IgD-negative memory B cell (primary cell): ENCODE results near the gene LMOD2. TPM values are rescaled to one million over a fixed set of nuclear protein-coding genes. Genes with fewer than 3 reads are reported as not detected.
"Not testable (repeated sequence)": the region's sequence is repeated elsewhere in the genome, so short reads cannot be mapped to it uniquely, and the experiment has no call there.

ENCODE experiments used
- H3K27ac Mint-ChIP-seq, 3 donors: one replicate each; pipeline ENCODE4 v1.8.0; 2020 to 2022; ENCODE audit warnings: mild to moderate bottlenecking in 3 of 3, mixed read lengths in 3 of 3, moderate library complexity in 1 of 3
- H3K27me3 Mint-ChIP-seq: one replicate; pipeline ENCODE4 v1.8.0; 2021; ENCODE audit warnings: mixed read lengths
- H3K36me3 Mint-ChIP-seq: one replicate; pipeline ENCODE4 v1.8.0; 2020; ENCODE audit warnings: mild to moderate bottlenecking, mixed read lengths
- H3K4me1 Mint-ChIP-seq, 3 donors: one replicate each; pipeline ENCODE4 v1.8.0; 2020 to 2022; ENCODE audit warnings: mixed read lengths in 3 of 3, mild to moderate bottlenecking in 1 of 3
- H3K4me3 Mint-ChIP-seq, 4 donors: one replicate each; pipeline ENCODE4 v1.8.0; 2020 to 2022; ENCODE audit warnings: mild to moderate bottlenecking in 4 of 4, mixed read lengths in 4 of 4, moderate library complexity in 3 of 4
- H3K9me3 Mint-ChIP-seq, 3 donors: one replicate each; pipeline ENCODE4 v1.8.0; 2020 to 2021; ENCODE audit warnings: mixed read lengths in 3 of 3, mild to moderate bottlenecking in 1 of 3
- polyA plus RNA-seq: library from polyadenylated mRNA; unstranded; fragments of 300-500 nt; fragmentation: Illumina TruSeq; gene quantifications from one replicate; pipeline ENCODE4 v1.2.3, GENCODE V29; 2021

LMOD2 gene
- polyA plus RNA-seq, 1 donor from 2014 or later = not detected

- peaks cover 11% of the 10 kb centered on the region for H3K27me3 Mint-ChIP-seq
- no peaks in the 10 kb centered on the region for H3K36me3 Mint-ChIP-seq
- peaks cover 0 to 2% (median 0%) of the 10 kb centered on the region in 3 donors for H3K9me3 Mint-ChIP-seq
- peaks cover 0 to 1% (median 0%) of the 10 kb centered on the region in 3 donors for H3K4me1 Mint-ChIP-seq
- H3K4me3 Mint-ChIP-seq = no peak overlapping the region
- H3K27ac Mint-ChIP-seq = no peak overlapping the region
These were observed 22.1 kb upstream of the LMOD2 start for GRCh38 chr7:123633553-123633952.

DNA sequence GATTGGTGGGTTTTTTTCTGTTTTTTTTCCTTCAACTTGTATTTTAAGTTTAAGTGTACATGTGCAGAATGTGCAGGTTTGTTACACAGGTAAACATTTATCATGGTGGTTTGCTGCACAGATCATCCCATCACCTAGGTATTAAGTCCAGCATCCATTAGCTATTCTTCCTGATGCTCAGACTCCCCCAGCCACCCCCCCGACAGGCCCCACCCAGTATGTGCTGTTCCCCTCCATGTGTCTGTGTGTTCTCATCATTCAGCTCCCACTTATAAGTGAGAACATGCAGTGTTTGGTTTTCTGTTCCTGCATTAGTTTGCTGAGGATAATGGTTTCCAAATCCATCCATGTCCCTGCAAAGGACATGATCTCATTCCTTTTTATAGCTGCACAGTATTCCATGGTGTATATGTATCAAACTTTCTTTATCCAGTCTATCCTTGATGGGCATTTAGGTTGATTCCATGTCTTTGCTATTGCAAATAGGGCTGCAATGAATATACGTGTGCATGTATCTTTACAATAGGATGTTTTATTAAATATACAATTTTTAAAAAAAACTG is 21.6 kb upstream of the LMOD2 start:
- not testable (repeated sequence) for H3K4me1 Mint-ChIP-seq, H3K9me3 Mint-ChIP-seq, H3K4me3 Mint-ChIP-seq, H3K36me3 Mint-ChIP-seq, H3K27ac Mint-ChIP-seq
- H3K27me3 Mint-ChIP-seq = peaks cover 13% of the 10 kb centered on the region

DNA sequence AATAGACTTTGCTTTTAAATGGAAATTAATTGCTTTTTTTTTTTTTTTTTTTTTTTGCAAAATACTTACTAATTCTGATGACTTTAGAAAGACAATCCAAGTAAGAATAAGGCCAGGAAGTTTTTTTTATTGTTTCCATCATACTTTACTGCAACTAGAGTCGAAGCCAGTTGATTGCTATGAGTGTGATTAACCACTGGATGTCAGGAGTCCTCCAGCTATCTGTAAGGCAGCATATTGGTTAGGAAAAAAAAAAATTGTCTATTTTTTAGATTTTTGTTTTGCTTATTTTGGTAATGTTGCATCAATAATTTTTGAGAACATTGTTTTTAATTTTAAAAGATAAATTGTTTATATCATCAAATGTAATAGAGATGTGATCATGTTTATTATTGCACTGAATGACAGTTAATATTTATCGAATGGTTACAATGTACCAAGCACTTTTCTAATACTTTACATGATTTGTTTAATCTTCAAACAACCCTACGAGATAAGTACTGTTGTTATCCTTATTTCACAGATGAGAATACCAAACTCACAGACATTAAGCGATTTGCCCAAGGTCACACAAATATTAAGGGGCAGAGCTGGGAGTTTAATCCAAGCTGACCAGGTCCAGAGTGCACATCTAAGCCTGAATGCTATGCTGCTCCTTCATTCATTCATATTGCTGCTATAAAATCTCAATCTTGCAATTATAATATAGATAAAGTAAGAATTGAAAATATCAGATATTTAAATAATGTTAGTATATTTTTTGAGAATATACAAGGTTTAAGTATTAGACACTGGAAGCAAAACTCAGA is 19.9 kb upstream of the LMOD2 start:
- no peak overlapping the region for H3K27ac Mint-ChIP-seq
- H3K9me3 Mint-ChIP-seq = peaks cover 0 to 2% (median 0%) of the 10 kb centered on the region in 3 donors
- H3K36me3 Mint-ChIP-seq = no peaks in the 10 kb centered on the region
- peaks cover 0 to 1% (median 0%) of the 10 kb centered on the region in 3 donors for H3K4me1 Mint-ChIP-seq
- no peak overlapping the region for H3K4me3 Mint-ChIP-seq
- H3K27me3 Mint-ChIP-seq = peaks cover 16% of the 10 kb centered on the region

GRCh38 chr7:123637203-123637602 is 18.5 kb upstream of the LMOD2 start:
- Mint-ChIP-seq H3K27me3 (peaks cover 13% of the 10 kb centered on the region), H3K9me3 (peaks cover 0 to 2% (median 0%) of the 10 kb centered on the region in 3 donors), H3K27ac (no peak overlapping the region)

GRCh38 chr7:123637878-123638277 is 17.8 kb upstream of the LMOD2 start:
- Mint-ChIP-seq H3K36me3 (no peaks in the 10 kb centered on the region), H3K4me1 (peaks cover 0 to 1% (median 0%) of the 10 kb centered on the region in 3 donors), H3K27me3 (peaks cover 13% of the 10 kb centered on the region), H3K27ac (no peak overlapping the region), H3K4me3 (no peak overlapping the region), H3K9me3 (peaks cover 0 to 2% (median 0%) of the 10 kb centered on the region in 3 donors)

More at GRCh38 chr7:123637203-123637602, 18.5 kb upstream of the LMOD2 start:
- H3K4me3 Mint-ChIP-seq = no peak overlapping the region
- peaks cover 0 to 1% (median 0%) of the 10 kb centered on the region in 3 donors for H3K4me1 Mint-ChIP-seq
- no peaks in the 10 kb centered on the region for H3K36me3 Mint-ChIP-seq

- peaks cover 0 to 2% (median 0%) of the 10 kb centered on the region in 3 donors for H3K4me1 Mint-ChIP-seq
- peaks cover 0 to 2% (median 0%) of the 10 kb centered on the region in 3 donors for H3K9me3 Mint-ChIP-seq
- no peak overlapping the region for H3K27ac Mint-ChIP-seq
- no peak overlapping the region for H3K4me3 Mint-ChIP-seq
- H3K36me3 Mint-ChIP-seq = no peaks in the 10 kb centered on the region
- peaks cover 16% of the 10 kb centered on the region for H3K27me3 Mint-ChIP-seq
These were observed 16.0 kb upstream of the LMOD2 start for GRCh38 chr7:123639631-123640030.

GRCh38 chr7:123640583-123640982 is 15.1 kb upstream of the LMOD2 start:
- Mint-ChIP-seq H3K4me3 (no peak overlapping the region), H3K9me3 (peaks cover 0 to 2% (median 0%) of the 10 kb centered on the region in 3 donors), H3K27me3 (peaks cover 14% of the 10 kb centered on the region), H3K4me1 (peaks cover 0 to 2% (median 0%) of the 10 kb centered on the region in 3 donors), H3K36me3 (no peaks in the 10 kb centered on the region), H3K27ac (no peak overlapping the region)

- Mint-ChIP-seq H3K27me3 (peaks cover 18% of the 10 kb centered on the region), H3K9me3 (peaks cover 0 to 2% (median 0%) of the 10 kb centered on the region in 3 donors), H3K4me3 (no peak overlapping the region), H3K36me3 (no peaks in the 10 kb centered on the region), H3K27ac (no peak overlapping the region), H3K4me1 (peaks cover 0 to 2% (median 0%) of the 10 kb centered on the region in 3 donors)
These were observed 13.8 kb upstream of the LMOD2 start for GRCh38 chr7:123641901-123642300.

DNA sequence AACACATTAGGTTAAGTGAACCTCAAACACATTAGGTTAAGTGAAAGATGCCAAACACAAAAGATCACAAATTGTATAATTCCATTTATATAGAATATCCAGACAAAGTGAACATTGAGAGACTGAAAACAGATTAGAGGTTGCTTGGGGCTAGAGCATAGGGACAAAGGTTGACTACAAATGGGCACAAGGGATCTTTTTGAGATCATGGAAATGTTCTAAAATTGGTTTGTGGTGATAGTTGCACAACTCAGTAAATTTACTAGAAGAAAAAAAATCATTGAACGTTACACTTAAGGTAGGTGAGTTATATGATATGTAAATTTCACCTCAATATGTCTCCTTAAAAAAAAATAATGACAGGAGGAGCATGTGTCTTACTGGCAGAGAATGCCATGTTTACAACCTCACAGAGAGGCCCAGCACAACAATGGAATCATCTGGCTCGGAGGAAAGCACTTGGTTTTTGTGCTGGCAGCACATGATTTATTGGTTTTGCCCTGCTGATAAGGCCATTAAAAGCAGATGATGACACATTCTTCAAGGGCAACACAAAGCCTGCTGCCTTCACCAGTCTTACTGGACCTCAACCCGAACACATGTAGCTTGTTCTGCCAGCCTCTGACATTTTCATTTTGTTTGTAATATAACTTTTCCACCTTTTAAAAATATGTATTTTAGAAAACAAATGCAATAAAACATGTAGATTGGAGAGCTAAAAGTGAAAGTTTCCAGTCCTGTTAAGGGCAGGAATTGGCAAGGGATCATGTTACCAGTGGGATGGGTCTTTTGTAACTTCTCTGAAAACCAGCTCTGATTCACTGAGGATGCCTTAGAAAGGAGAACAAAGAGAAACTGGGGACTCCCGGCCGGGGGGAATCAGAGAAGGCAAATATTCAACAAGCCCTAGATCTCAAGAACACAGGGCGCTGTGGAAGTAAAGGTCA is 11.9 kb upstream of the LMOD2 start:
- Mint-ChIP-seq H3K4me3 (no peak overlapping the region), H3K9me3 (no peaks in the 10 kb centered on the region), H3K27me3 (peaks cover 9% of the 10 kb centered on the region), H3K36me3 (no peaks in the 10 kb centered on the region), H3K4me1 (peaks cover 0 to 2% (median 0%) of the 10 kb centered on the region in 3 donors), H3K27ac (no peak overlapping the region)

GRCh38 chr7:123645516-123645915 is 10.2 kb upstream of the LMOD2 start:
- Mint-ChIP-seq H3K27me3 (peaks cover 7% of the 10 kb centered on the region), H3K27ac (no peak overlapping the region), H3K4me3 (no peak overlapping the region), H3K4me1 (peaks cover 0 to 2% (median 0%) of the 10 kb centered on the region in 3 donors), H3K9me3 (no peaks in the 10 kb centered on the region), H3K36me3 (no peaks in the 10 kb centered on the region)

GRCh38 chr7:123647106-123647730 is 8.4 kb upstream of the LMOD2 start:
- Mint-ChIP-seq H3K4me1 (peaks cover 0 to 2% (median 0%) of the 10 kb centered on the region in 3 donors), H3K9me3 (no peaks in the 10 kb centered on the region), H3K36me3 (no peaks in the 10 kb centered on the region), H3K27ac (no peak overlapping the region), H3K4me3 (no peak overlapping the region), H3K27me3 (peaks cover 7% of the 10 kb centered on the region)

GRCh38 chr7:123649964-123650363 is 5.7 kb upstream of the LMOD2 start:
- no peaks in the 10 kb centered on the region for H3K9me3 Mint-ChIP-seq
- H3K4me1 Mint-ChIP-seq = no peaks in the 10 kb centered on the region
- peaks cover 4% of the 10 kb centered on the region for H3K27me3 Mint-ChIP-seq
- H3K27ac Mint-ChIP-seq = no peak overlapping the region
- no peak overlapping the region for H3K4me3 Mint-ChIP-seq
- H3K36me3 Mint-ChIP-seq = no peaks in the 10 kb centered on the region

DNA sequence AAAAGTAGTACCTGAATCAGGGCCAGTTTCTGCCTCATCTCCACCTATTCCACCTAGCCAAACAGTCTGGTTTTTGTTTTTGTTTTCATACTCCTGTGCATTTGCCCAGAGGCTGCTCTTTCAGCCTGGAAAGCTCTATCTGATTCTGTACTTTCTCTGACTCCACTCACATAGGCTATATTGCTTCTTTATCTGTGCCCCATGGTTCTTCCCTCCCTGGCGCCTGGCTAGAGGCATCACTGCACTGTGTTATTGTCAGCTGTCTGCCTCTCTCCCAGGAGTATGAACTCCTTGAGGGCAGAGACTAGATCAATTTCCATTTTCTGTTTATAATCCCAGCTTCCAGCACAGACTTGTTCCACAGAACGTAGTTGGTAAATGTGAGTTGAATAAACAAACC is 5.1 kb upstream of the LMOD2 start:
- Mint-ChIP-seq H3K36me3 (no peaks in the 10 kb centered on the region), H3K4me1 (no peaks in the 10 kb centered on the region), H3K9me3 (no peaks in the 10 kb centered on the region), H3K4me3 (no peak overlapping the region), H3K27ac (no peak overlapping the region), H3K27me3 (peaks cover 4% of the 10 kb centered on the region)

- no peaks in the 10 kb centered on the region for H3K4me1 Mint-ChIP-seq
These were observed 3.3 kb upstream of the LMOD2 start for GRCh38 chr7:123652406-123652805.

More at GRCh38 chr7:123652406-123652805, 3.3 kb upstream of the LMOD2 start:
- H3K4me3 Mint-ChIP-seq = no peak overlapping the region
- no peak overlapping the region for H3K27ac Mint-ChIP-seq
- no peaks in the 10 kb centered on the region for H3K36me3 Mint-ChIP-seq
- no peaks in the 10 kb centered on the region for H3K9me3 Mint-ChIP-seq
- H3K27me3 Mint-ChIP-seq = peaks cover 1% of the 10 kb centered on the region
